K562 (cell line): ENCODE results near the gene LRP1. TPM values are rescaled to one million over a fixed set of nuclear protein-coding genes. Genes with fewer than 3 reads are reported as not detected.
A peak's percentile ranks its signal among the peaks of the same experiment; 100 is the strongest.

Experiments used
- AFF4 ChIP-seq: sonication (generic); formaldehyde crosslinking; IDR thresholded peaks from 2 replicates; pipeline ENCODE4 v1.8.0; 2023; ENCODE audit warnings: mild to moderate bottlenecking, missing genetic modification reagents
- ATF3 ChIP-seq, 2 experiments: fragments of 450-650 bp in 1 of 2; sonication (generic) in 1 of 2; formaldehyde crosslinking in 1 of 2; IDR thresholded peaks in 1 of 2; conservative IDR thresholded peaks in 1 of 2; 2 replicates each; pipeline versions ENCODE4 v1.6.1 to v1.8.1; 2016 to 2023; ENCODE audit warnings: mild to moderate bottlenecking in 2 of 2, moderate library complexity in 2 of 2, inconsistent platforms in 1 of 2, missing genetic modification reagents in 1 of 2
- CBX2 ChIP-seq: fragments of 200-600 bp; sonication (generic); IDR thresholded peaks from one replicate; pipeline ENCODE4 v1.6.1; 2012; ENCODE audit warnings: mild to moderate bottlenecking, low read length, inconsistent platforms; ENCODE audit not compliant: insufficient read depth, poor library complexity, severe bottlenecking
- CREB5 ChIP-seq: fragments of 250-450 bp; sonication (Bioruptor Pico); IDR thresholded peaks from 2 replicates; pipeline ENCODE4 v1.5.0; 2020; ENCODE audit warnings: mild to moderate bottlenecking
- FOSL1 ChIP-seq: fragments of 200-800 bp; sonication (Bioruptor generic); conservative IDR thresholded peaks from 2 replicates; pipeline ENCODE4 v1.6.1; 2016; ENCODE audit warnings: missing genetic modification characterization, missing compliant biosample characterization
- HOMEZ ChIP-seq: fragments of 250-450 bp; sonication (Bioruptor Pico); IDR thresholded peaks from 2 replicates; pipeline ENCODE4 v1.4.0; 2020; ENCODE audit warnings: mild to moderate bottlenecking, moderate library complexity
- KDM1A ChIP-seq, 2 experiments: fragments of 450-650 bp; IDR thresholded peaks; 2 replicates each; pipeline ENCODE4 v1.6.1; 2016; ENCODE audit warnings: mild to moderate bottlenecking in 2 of 2
- LEF1 ChIP-seq: fragments of 450-650 bp; IDR thresholded peaks from 2 replicates; pipeline ENCODE4 v1.6.1; 2016; ENCODE audit warnings: mild to moderate bottlenecking
- MITF ChIP-seq: IDR thresholded peaks from 2 replicates; pipeline ENCODE4 v1.6.1; 2014; ENCODE audit warnings: antibody characterized with exemption
- MNT ChIP-seq, 2 experiments: fragments of 450-650 bp; conservative IDR thresholded peaks; 2 replicates each; pipeline ENCODE4 v1.6.1; 2017; ENCODE audit warnings: mild to moderate bottlenecking in 2 of 2, moderate library complexity in 2 of 2
- NELFE ChIP-seq: IDR thresholded peaks from 2 replicates; pipeline ENCODE4 v1.6.1; 2011; ENCODE audit warnings: mild to moderate bottlenecking; ENCODE audit not compliant: insufficient read depth, insufficient read length
- PHB ChIP-seq: fragments of 250-450 bp; sonication (Bioruptor Pico); IDR thresholded peaks from 2 replicates; pipeline ENCODE4 v1.5.0; 2021
- POLR2AphosphoS5 ChIP-seq: IDR thresholded peaks from 2 replicates; pipeline ENCODE4 v1.6.1; 2011; ENCODE audit warnings: mild to moderate bottlenecking, low read depth, low read length, moderate library complexity; ENCODE audit not compliant: control insufficient read depth, insufficient read depth
- polyA plus RNA-seq, 8 experiments: library from polyadenylated mRNA; depleted of rRNA in 4 of 8; stranded (reverse) in 5 of 8; unstranded in 3 of 8; fragments of >200 nt; fragmentation: Nextera tagmentation in 2 of 8; fragmentation: Illumina TruSeq in 1 of 8; extraction: Ambion mirVana in 2 of 8; extraction: Trizol in 1 of 8; gene quantifications; 2 replicates each; pipeline versions ENCODE4 v1.2.1 to v1.2.3, GENCODE V29; 2011 to 2014; ENCODE audit warnings: inconsistent platforms in 1 of 8, missing spikeins in 1 of 8
- total RNA-seq, 7 experiments: library from RNA; depleted of rRNA in 6 of 7; stranded (reverse); fragments of >200 nt in 6 of 7; fragmentation: Illumina TruSeq in 2 of 7; extraction: Trizol in 2 of 7; gene quantifications; 2 replicates each; pipeline versions ENCODE4 v1.2.1 to v1.2.3, GENCODE V29; 2011 to 2021; ENCODE audit warnings: low replicate concordance in 1 of 7

Gene LRP1
- total and polyA plus RNA-seq, 9 of the 15 experiments (the other 6 are each of a cell fraction or from before 2014, with no cell fraction given) = 0.04 to 0.64 (median 0.19) TPM; not detected in 2

- TF ChIP-seq PHB (no peak), CBX2 (no peak), FOSL1 (tag) (peak; percentile 64), AFF4 (no peak), NELFE (no peak), ATF3 (IDR thresholded peaks at IDR 0.05) (no peak), ATF3 (CRISPR knock-in tag; conservative IDR thresholded peaks at IDR 0.05) (no peak), MITF (peak; percentile 68; the same call in 1 of the 2 replicates), CREB5 (no peak), HOMEZ (CRISPR knock-in tag) (peak; percentile 32; the same call in 1 of the 2 replicates), KDM1A (IDR thresholded peaks at IDR 0.05) (peak in 1 of 2 experiments; percentile 88; a peak in 2 of 4 replicates), MNT (conservative IDR thresholded peaks at IDR 0.05) (peak; percentile 80 to 81), LEF1 (peak; percentile 54), POLR2AphosphoS5 (peak; percentile 53; the same call in 1 of the 2 replicates)
These were observed 39.7 kb upstream of the LRP1 start, which contains the start of gene NAB2 (continued) for GRCh38 chr12:57088354-57089270.
